C1 segment of cervical spinal cord (tissue), 14 donors: ENCODE data around the gene ANKRD13A.
A peak's percentile ranks its signal among the peaks of the same experiment; 100 is the strongest.

Experiments used
- DNase-seq, 14 donors: peaks; one replicate each; lab custom pipeline; 2025; lab: John Stamatoyannopoulos, UW

Gene ANKRD13A

GRCh38 chr12:109998904-109999648 lies at the start of gene ANKRD13A:
Gene ANKRD13A, plus strand, starts transcription at chr12:109999430. Its CDS starts 259 bp downstream, at chr12:109999689.
- peak; percentile 32 to 97 (median 90) for DNase-seq

- no peak for DNase-seq
These were observed 48.6 kb upstream of the ANKRD13A start for GRCh38 chr12:109950625-109951024.

GRCh38 chr12:109951136-109951535 lies 48.1 kb upstream of the ANKRD13A start:
- no peak for DNase-seq

- peak in 2 of 14 donors; percentile 5 to 84 for DNase-seq
These were observed 47.5 kb upstream of the ANKRD13A start for GRCh38 chr12:109951751-109952150.

- DNase-seq: peak in 3 of 14 donors; percentile 8 to 31 (median 19)
These were observed 46.9 kb upstream of the ANKRD13A start for GRCh38 chr12:109952160-109952858.

- no peak for DNase-seq
These were observed 46.4 kb upstream of the ANKRD13A start for GRCh38 chr12:109952873-109953272.

GRCh38 chr12:109953656-109954055 lies 45.6 kb upstream of the ANKRD13A start:
- DNase-seq: peak in 1 of 14 donors; percentile 27

- no peak for DNase-seq
These were observed 40.9 kb upstream of the ANKRD13A start for GRCh38 chr12:109958374-109958773.

GRCh38 chr12:109959411-109960093 lies 39.7 kb upstream of the ANKRD13A start:
- DNase-seq: no peak

- DNase-seq: peak in 1 of 14 donors; percentile 13
These were observed 38.0 kb upstream of the ANKRD13A start for GRCh38 chr12:109961201-109961600.

- no peak for DNase-seq
These were observed 37.6 kb upstream of the ANKRD13A start for GRCh38 chr12:109961612-109962011.

GRCh38 chr12:109962398-109962797 lies 36.8 kb upstream of the ANKRD13A start:
- no peak for DNase-seq

- DNase-seq: no peak
These were observed 35.9 kb upstream of the ANKRD13A start for GRCh38 chr12:109963330-109963729.

GRCh38 chr12:109963743-109964429 lies 35.3 kb upstream of the ANKRD13A start:
- DNase-seq: no peak

GRCh38 chr12:109966546-109966945 lies 32.7 kb upstream of the ANKRD13A start:
- no peak for DNase-seq

GRCh38 chr12:109967383-109968031 lies 31.7 kb upstream of the ANKRD13A start:
- no peak for DNase-seq

GRCh38 chr12:109968032-109968420 lies 31.2 kb upstream of the ANKRD13A start:
- no peak for DNase-seq

GRCh38 chr12:109968801-109969200 lies 30.4 kb upstream of the ANKRD13A start:
- DNase-seq: no peak

GRCh38 chr12:109972821-109973220 lies 26.4 kb upstream of the ANKRD13A start:
- DNase-seq: no peak

- DNase-seq: no peak
These were observed 17.9 kb upstream of the ANKRD13A start for GRCh38 chr12:109981311-109981710.

- no peak for DNase-seq
These were observed 17.0 kb upstream of the ANKRD13A start for GRCh38 chr12:109982210-109982609.
